ENCODE data around the gene SSC5D. TPM values are rescaled to one million over a fixed set of nuclear protein-coding genes. Genes with fewer than 3 reads are reported as not detected.

The SSC5D gene
- total and polyA plus RNA-seq, 9 of the 15 experiments (the other 6 are each of a cell fraction or from before 2014, with no cell fraction given): 0.04 to 0.71 (median 0.14) TPM; not detected in 2

- TF ChIP-seq MGA (IDR thresholded peaks at IDR 0.05) (no peak), PBX2 (CRISPR knock-in tag; IDR thresholded peaks at IDR 0.05; ENCODE audit: low read depth) (no peak), PBX2 (tag; conservative IDR thresholded peaks at IDR 0.05; ENCODE audit: low read depth) (no peak), MXD1 (CRISPR knock-in tag; IDR thresholded peaks at IDR 0.05; ENCODE audit: borderline replicate concordance, poor library complexity, severe bottlenecking) (no peak), ZNF124 (CRISPR knock-in tag; IDR thresholded peaks at IDR 0.05) (no peak), SIRT6 (IDR thresholded peaks at IDR 0.05; ENCODE audit: low read depth, low read length) (no peak), POLR2AphosphoS5 (IDR thresholded peaks at IDR 0.05; ENCODE audit: control insufficient read depth, insufficient read depth, low read depth, low read length) (no peak; the same call in 1 of the 2 replicates), POLR3G (IDR thresholded peaks at IDR 0.05; ENCODE audit: extremely low read depth, insufficient read length, insufficient replicate concordance) (no peak), PKNOX1 (IDR thresholded peaks at IDR 0.05) (no peak), KAT8 (IDR thresholded peaks at IDR 0.05; ENCODE audit: low read depth) (no peak), RBM25 (IDR thresholded peaks at IDR 0.05; ENCODE audit: low read depth, low read length, severe bottlenecking) (peak; percentile 74)
Measured at GRCh38 chr19:55452749-55453346, 35.4 kb upstream of the SSC5D start (continued).
